Measurements from ENCODE around the gene PDZD8. TPM values are rescaled to one million over a fixed set of nuclear protein-coding genes. Genes with fewer than 3 reads are reported as not detected.

PDZD8 gene
- polyA plus RNA-seq, 1 donor from 2014 or later: 16.3 TPM

- Histone ChIP-seq H4K20me1 (ENCODE audit: insufficient read depth) (no peaks in the 10 kb centered on the region), H3K27ac (ENCODE audit: low read length) (no peak overlapping the region), H3K27me3 (ENCODE audit: insufficient read depth, low read depth, low read length) (no peaks in the 10 kb centered on the region), H3F3A (ENCODE audit: insufficient read depth, low read length, poor library complexity, severe bottlenecking) (no peaks in the 10 kb centered on the region), H3K9me3 (ENCODE audit: low read length) (no peaks in the 10 kb centered on the region), H2AFZ (ENCODE audit: low read depth, low read length) (no peak overlapping the region), H3K9me2 (ENCODE audit: insufficient read depth, low read length) (no peaks in the 10 kb centered on the region), H3K4me2 (ENCODE audit: low read length) (no peak overlapping the region), H3K9ac (ENCODE audit: low read length) (no peak overlapping the region), H3K79me2 (replicated peaks; ENCODE audit: insufficient read depth, low read length) (no peaks in the 10 kb centered on the region), H3K36me3 (ENCODE audit: insufficient read depth, low read length) (no peaks in the 10 kb centered on the region), H3K4me3 (ENCODE audit: low read length) (no peak overlapping the region)
- no peak for TF ChIP-seq RAD21 (conservative IDR thresholded peaks at IDR 0.05)
- no peak for TF ChIP-seq EP300 (conservative IDR thresholded peaks at IDR 0.05; ENCODE audit: poor library complexity, severe bottlenecking)
- TF ChIP-seq, protein P1, sequence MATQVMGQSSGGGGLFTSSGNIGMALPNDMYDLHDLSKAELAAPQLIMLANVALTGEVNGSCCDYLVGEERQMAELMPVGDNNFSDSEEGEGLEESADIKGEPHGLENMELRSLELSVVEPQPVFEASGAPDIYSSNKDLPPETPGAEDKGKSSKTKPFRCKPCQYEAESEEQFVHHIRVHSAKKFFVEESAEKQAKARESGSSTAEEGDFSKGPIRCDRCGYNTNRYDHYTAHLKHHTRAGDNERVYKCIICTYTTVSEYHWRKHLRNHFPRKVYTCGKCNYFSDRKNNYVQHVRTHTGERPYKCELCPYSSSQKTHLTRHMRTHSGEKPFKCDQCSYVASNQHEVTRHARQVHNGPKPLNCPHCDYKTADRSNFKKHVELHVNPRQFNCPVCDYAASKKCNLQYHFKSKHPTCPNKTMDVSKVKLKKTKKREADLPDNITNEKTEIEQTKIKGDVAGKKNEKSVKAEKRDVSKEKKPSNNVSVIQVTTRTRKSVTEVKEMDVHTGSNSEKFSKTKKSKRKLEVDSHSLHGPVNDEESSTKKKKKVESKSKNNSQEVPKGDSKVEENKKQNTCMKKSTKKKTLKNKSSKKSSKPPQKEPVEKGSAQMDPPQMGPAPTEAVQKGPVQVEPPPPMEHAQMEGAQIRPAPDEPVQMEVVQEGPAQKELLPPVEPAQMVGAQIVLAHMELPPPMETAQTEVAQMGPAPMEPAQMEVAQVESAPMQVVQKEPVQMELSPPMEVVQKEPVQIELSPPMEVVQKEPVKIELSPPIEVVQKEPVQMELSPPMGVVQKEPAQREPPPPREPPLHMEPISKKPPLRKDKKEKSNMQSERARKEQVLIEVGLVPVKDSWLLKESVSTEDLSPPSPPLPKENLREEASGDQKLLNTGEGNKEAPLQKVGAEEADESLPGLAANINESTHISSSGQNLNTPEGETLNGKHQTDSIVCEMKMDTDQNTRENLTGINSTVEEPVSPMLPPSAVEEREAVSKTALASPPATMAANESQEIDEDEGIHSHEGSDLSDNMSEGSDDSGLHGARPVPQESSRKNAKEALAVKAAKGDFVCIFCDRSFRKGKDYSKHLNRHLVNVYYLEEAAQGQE (IDR thresholded peaks at IDR 0.05; ENCODE audit: borderline replicate concordance): no peak
- TF ChIP-seq POLR2AphosphoS5 (IDR thresholded peaks at IDR 0.05): no peak
- TF ChIP-seq SMC3 (conservative IDR thresholded peaks at IDR 0.05; ENCODE audit: poor library complexity): no peak
- no peak for TF ChIP-seq TAF1 (IDR thresholded peaks at IDR 0.05; ENCODE audit: low read depth)
- no peak for TF ChIP-seq EZH2 (IDR thresholded peaks at IDR 0.05; ENCODE audit: borderline replicate concordance, insufficient read depth, low read length, poor library complexity, severe bottlenecking)
- TF ChIP-seq MXI1 (conservative IDR thresholded peaks at IDR 0.05; ENCODE audit: poor library complexity, severe bottlenecking): no peak
- TF ChIP-seq, protein P2, sequence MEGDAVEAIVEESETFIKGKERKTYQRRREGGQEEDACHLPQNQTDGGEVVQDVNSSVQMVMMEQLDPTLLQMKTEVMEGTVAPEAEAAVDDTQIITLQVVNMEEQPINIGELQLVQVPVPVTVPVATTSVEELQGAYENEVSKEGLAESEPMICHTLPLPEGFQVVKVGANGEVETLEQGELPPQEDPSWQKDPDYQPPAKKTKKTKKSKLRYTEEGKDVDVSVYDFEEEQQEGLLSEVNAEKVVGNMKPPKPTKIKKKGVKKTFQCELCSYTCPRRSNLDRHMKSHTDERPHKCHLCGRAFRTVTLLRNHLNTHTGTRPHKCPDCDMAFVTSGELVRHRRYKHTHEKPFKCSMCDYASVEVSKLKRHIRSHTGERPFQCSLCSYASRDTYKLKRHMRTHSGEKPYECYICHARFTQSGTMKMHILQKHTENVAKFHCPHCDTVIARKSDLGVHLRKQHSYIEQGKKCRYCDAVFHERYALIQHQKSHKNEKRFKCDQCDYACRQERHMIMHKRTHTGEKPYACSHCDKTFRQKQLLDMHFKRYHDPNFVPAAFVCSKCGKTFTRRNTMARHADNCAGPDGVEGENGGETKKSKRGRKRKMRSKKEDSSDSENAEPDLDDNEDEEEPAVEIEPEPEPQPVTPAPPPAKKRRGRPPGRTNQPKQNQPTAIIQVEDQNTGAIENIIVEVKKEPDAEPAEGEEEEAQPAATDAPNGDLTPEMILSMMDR (IDR thresholded peaks at IDR 0.05; ENCODE audit: poor library complexity, severe bottlenecking): no peak
Measured at GRCh38 chr10:117250411-117250810, 124.8 kb downstream of the PDZD8 start.

GRCh38 chr10:117249493-117250093 lies 125.6 kb downstream of the PDZD8 start:
- Histone ChIP-seq H3K36me3 (ENCODE audit: insufficient read depth, low read length) (no peaks in the 10 kb centered on the region), H3K9me3 (ENCODE audit: low read length) (no peaks in the 10 kb centered on the region), H3K9ac (ENCODE audit: low read length) (no peak overlapping the region), H3K27ac (ENCODE audit: low read length) (no peak overlapping the region), H3K4me3 (ENCODE audit: low read length) (no peak overlapping the region), H3K27me3 (ENCODE audit: insufficient read depth, low read depth, low read length) (no peaks in the 10 kb centered on the region), H3K4me2 (ENCODE audit: low read length) (no peak overlapping the region), H4K20me1 (ENCODE audit: insufficient read depth) (no peaks in the 10 kb centered on the region), H3K79me2 (replicated peaks; ENCODE audit: insufficient read depth, low read length) (no peaks in the 10 kb centered on the region), H3F3A (ENCODE audit: insufficient read depth, low read length, poor library complexity, severe bottlenecking) (no peaks in the 10 kb centered on the region), H3K9me2 (ENCODE audit: insufficient read depth, low read length) (no peaks in the 10 kb centered on the region), H2AFZ (ENCODE audit: low read depth, low read length) (no peak overlapping the region)
- TF ChIP-seq SMC3 (conservative IDR thresholded peaks at IDR 0.05; ENCODE audit: poor library complexity): no peak
- TF ChIP-seq EZH2 (IDR thresholded peaks at IDR 0.05; ENCODE audit: borderline replicate concordance, insufficient read depth, low read length, poor library complexity, severe bottlenecking): no peak
- no peak for TF ChIP-seq EP300 (conservative IDR thresholded peaks at IDR 0.05; ENCODE audit: poor library complexity, severe bottlenecking)
- TF ChIP-seq POLR2AphosphoS5 (IDR thresholded peaks at IDR 0.05): no peak
- no peak for TF ChIP-seq RAD21 (conservative IDR thresholded peaks at IDR 0.05)
- no peak for TF ChIP-seq TAF1 (IDR thresholded peaks at IDR 0.05; ENCODE audit: low read depth)
- TF ChIP-seq, protein P2 (IDR thresholded peaks at IDR 0.05; ENCODE audit: poor library complexity, severe bottlenecking): no peak
